Left lung (tissue), 10 donors: Measurements from ENCODE around the gene B9D1. TPM values are rescaled to one million over a fixed set of nuclear protein-coding genes. Genes with fewer than 3 reads are reported as not detected.

Source experiments
- ATAC-seq: fragments of 200-7000 bp; cut with Tn5 transposase; one replicate; pipeline ENCODE4 v1.9.1; 2020; ENCODE audit warnings: moderate library complexity
- DNase-seq, 4 donors: peaks; one replicate each; pipeline ENCODE4 v3.0.0-alpha.2; 2013 to 2020
- H3K27ac ChIP-seq, 2 donors: fragments of 200-600 bp; sonication (generic) in 1 of 2; one replicate each; pipeline versions ENCODE4 v1.5.0 to v1.8.0; 2020 to 2021
- H3K27me3 ChIP-seq, 2 donors: fragments of 200-600 bp; sonication (generic) in 1 of 2; one replicate each; pipeline versions ENCODE4 v1.5.0 to v1.8.0; 2020 to 2021
- H3K36me3 ChIP-seq, 2 donors: fragments of 200-600 bp; sonication (generic) in 1 of 2; one replicate each; pipeline versions ENCODE4 v1.5.0 to v1.8.0; 2020 to 2021
- H3K4me1 ChIP-seq, 2 donors: fragments of 200-600 bp; one replicate each; pipeline ENCODE4 v1.8.0; 2021
- H3K4me3 ChIP-seq, 2 donors: fragments of 200-600 bp; sonication (generic) in 1 of 2; one replicate each; pipeline versions ENCODE4 v1.5.0 to v1.8.0; 2020 to 2021; ENCODE audit warnings: mild to moderate bottlenecking in 1 of 2
- H3K9me3 ChIP-seq, 2 donors: fragments of 200-600 bp; sonication (generic) in 1 of 2; one replicate each; pipeline versions ENCODE4 v1.5.0 to v1.8.0; 2020 to 2021
- intact Hi-C, 2 donors: fragments of 100-400 bp; cut with DNase I; formaldehyde crosslinking; loops; one replicate each; pipeline versions ENCODE4 v1.11.2 to v1.14.2; 2022
- polyA plus RNA-seq, 6 donors: library from polyadenylated mRNA; unstranded; fragments of 120-200 nt; gene quantifications; one replicate each; pipeline ENCODE4 v1.2.1, GENCODE V29; 2013; ENCODE audit not compliant: insufficient read length in 6 of 6
- total RNA-seq, 2 donors: library from RNA; stranded (reverse); fragmentation: NEBNext Ultra II Directional; extraction: Animal tissue kit (Norgen Biotek cat#: 25700); gene quantifications; one replicate each; pipeline ENCODE4 v1.2.1, GENCODE V29; 2021
- TF ChIP-seq, protein P1 (sequence below), 2 donors: fragments of 200-600 bp; sonication (generic) in 1 of 2; IDR thresholded peaks; one replicate each; pipeline versions ENCODE4 v1.5.0 to v1.8.0; 2021; ENCODE audit warnings: antibody characterized with exemption in 2 of 2
- donor health status: DM: no; HTN: yes; CAD: no.
- donor health status: DM: no; HTN: no; CAD: no.

Gene B9D1
- total and polyA plus RNA-seq, 8 donors, result 11.4 to 24.1 (median 21.1) TPM

DNA sequence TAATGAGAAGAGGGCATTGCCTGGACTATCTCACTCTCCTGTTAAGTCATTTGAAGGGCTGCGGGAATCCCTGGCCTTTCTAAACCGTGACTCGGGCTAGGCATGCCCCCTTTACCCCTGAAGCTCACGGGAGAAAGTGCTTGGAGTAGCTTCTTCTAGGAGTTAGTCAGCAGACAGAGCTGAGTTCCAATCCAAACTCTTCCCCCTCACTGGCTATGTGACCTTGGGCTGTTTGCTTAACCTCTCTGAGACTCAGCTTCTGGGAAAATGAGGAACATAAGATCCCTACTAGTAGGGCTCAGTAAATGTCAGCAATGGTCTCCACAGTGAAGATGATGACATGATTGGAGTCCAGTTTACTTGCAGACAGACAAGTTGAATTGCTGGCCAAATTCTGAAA lies 5.7 kb upstream of the B9D1 start:
- Histone ChIP-seq H3K4me1 (peaks cover 0 to 37% of the 10 kb centered on the region in 2 donors), H3K27me3 (peaks cover 0 to 14% of the 10 kb centered on the region in 2 donors), H3K4me3 (no peak overlapping the region), H3K9me3 (no peaks in the 10 kb centered on the region), H3K27ac (no peak overlapping the region), H3K36me3 (no peaks in the 10 kb centered on the region)
- TF ChIP-seq, protein P1, sequence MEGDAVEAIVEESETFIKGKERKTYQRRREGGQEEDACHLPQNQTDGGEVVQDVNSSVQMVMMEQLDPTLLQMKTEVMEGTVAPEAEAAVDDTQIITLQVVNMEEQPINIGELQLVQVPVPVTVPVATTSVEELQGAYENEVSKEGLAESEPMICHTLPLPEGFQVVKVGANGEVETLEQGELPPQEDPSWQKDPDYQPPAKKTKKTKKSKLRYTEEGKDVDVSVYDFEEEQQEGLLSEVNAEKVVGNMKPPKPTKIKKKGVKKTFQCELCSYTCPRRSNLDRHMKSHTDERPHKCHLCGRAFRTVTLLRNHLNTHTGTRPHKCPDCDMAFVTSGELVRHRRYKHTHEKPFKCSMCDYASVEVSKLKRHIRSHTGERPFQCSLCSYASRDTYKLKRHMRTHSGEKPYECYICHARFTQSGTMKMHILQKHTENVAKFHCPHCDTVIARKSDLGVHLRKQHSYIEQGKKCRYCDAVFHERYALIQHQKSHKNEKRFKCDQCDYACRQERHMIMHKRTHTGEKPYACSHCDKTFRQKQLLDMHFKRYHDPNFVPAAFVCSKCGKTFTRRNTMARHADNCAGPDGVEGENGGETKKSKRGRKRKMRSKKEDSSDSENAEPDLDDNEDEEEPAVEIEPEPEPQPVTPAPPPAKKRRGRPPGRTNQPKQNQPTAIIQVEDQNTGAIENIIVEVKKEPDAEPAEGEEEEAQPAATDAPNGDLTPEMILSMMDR (IDR thresholded peaks at IDR 0.05), result no peak
- ATAC-seq (no peak), DNase-seq (peak in 1 of 4 donors; percentile 8)
- intact Hi-C loops, result loop anchor here in 1 of 2 donors (5.0 kb wide), 1 partner anchor 79 kb away; no protein-coding TSS in a partner anchor

DNA sequence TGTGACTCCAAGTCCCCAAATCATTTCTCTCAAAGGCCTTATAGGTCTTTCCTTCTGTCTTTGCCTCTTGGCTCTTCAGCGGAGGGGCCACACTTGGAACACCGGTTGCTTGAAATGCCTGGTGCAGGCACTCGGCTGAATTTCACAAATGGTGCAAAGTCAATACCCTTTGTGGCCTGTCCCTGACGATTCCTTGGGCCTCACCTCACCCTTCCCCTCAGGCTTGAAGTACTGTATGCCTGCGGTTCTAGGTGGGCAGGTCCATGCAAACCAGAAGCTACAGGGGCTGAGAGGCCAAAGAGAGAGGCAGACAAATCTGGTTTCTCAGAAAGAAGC lies 4.1 kb upstream of the B9D1 start:
- no peak overlapping the region for H3K27ac ChIP-seq
- H3K4me3 ChIP-seq, result no peak overlapping the region
- peaks cover 0 to 39% of the 10 kb centered on the region in 2 donors for H3K4me1 ChIP-seq
- intact Hi-C loops, result loop anchor here in 1 of 2 donors (5.0 kb wide), 1 partner anchor 81 kb away; no protein-coding TSS in a partner anchor
- peak in 1 of 4 donors; percentile 17 for DNase-seq
- no peak for ATAC-seq
- H3K9me3 ChIP-seq, result no peaks in the 10 kb centered on the region
- H3K36me3 ChIP-seq, result no peaks in the 10 kb centered on the region
- TF ChIP-seq, protein P1 (IDR thresholded peaks at IDR 0.05), result no peak
- H3K27me3 ChIP-seq, result peaks cover 0 to 18% of the 10 kb centered on the region in 2 donors

DNA sequence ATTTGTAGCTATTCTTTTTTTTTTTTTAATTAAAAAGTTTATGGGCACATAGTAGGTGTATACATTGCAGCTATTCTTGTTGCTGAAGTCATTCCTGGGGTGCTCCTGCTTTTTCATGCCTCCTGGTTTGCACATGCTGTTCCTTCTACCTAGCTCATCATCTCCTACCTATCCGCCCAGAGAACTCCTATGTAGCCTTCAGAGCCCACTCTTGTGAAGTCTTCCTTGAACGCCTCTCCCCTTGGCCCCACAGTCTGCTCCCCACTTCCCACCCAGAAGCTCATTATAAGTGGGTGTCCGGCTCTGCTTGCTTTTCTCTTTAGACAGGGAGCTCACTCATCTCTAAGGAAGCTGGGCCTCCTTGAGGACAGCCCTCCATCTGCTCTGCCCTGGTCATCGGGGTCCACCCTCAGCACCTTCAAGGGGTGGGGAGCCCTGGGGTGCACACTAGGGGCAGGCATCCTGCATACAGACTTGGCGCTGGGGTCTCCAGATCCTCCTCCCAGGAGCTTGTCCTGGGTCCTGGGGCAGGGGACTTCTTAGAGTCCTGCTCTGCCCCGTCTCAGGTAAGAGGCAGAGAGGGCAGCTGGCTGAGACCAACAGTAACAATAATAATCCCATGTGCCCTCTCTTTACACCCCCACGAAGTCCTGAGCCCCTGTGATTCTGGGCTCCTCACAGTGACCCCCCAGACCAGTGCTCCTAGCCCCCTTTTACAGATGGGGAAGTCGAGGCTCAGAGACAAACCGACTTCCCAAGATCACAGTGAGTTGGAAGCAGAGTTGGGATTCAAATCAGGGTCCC lies 3.5 kb upstream of the B9D1 start:
- DNase-seq (peak in 1 of 4 donors; percentile 21), ATAC-seq (no peak)
- H3K4me3 ChIP-seq, result no peak overlapping the region
- H3K27me3 ChIP-seq, result peaks cover 0 to 18% of the 10 kb centered on the region in 2 donors
- no peaks in the 10 kb centered on the region for H3K36me3 ChIP-seq
- intact Hi-C loops, result loop anchor here in 1 of 2 donors (5.0 kb wide), 1 partner anchor 81 kb away; no protein-coding TSS in a partner anchor
- TF ChIP-seq, protein P1 (IDR thresholded peaks at IDR 0.05), result no peak
- no peak overlapping the region for H3K27ac ChIP-seq
- H3K9me3 ChIP-seq, result no peaks in the 10 kb centered on the region
- peaks cover 0 to 36% of the 10 kb centered on the region in 2 donors for H3K4me1 ChIP-seq

DNA sequence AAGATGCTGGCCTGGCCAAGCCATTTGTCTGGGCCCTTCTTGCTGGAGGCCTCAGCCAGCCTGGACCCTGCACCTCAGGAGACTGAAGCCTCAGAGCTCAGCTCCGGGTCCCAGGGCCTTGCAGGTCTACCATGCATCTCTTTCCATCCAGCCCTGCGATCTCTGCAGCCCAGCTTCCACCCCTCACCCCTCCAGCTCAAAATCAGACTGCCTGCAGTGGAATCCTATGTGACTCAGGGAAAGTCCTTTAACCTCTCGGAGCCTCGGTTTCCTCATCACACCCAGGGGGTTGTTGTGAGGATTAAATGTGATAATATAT lies 2.9 kb upstream of the B9D1 start:
- peaks cover 0 to 30% of the 10 kb centered on the region in 2 donors for H3K4me1 ChIP-seq
- no peak overlapping the region for H3K4me3 ChIP-seq
- intact Hi-C loops, result loop anchor here in 1 of 2 donors (5.0 kb wide), 1 partner anchor 82 kb away; no protein-coding TSS in a partner anchor
- ATAC-seq (no peak), DNase-seq (no peak)
- H3K36me3 ChIP-seq, result no peaks in the 10 kb centered on the region
- TF ChIP-seq, protein P1 (IDR thresholded peaks at IDR 0.05), result no peak
- H3K9me3 ChIP-seq, result no peaks in the 10 kb centered on the region
- no peak overlapping the region for H3K27ac ChIP-seq
- peaks cover 0 to 18% of the 10 kb centered on the region in 2 donors for H3K27me3 ChIP-seq

DNA sequence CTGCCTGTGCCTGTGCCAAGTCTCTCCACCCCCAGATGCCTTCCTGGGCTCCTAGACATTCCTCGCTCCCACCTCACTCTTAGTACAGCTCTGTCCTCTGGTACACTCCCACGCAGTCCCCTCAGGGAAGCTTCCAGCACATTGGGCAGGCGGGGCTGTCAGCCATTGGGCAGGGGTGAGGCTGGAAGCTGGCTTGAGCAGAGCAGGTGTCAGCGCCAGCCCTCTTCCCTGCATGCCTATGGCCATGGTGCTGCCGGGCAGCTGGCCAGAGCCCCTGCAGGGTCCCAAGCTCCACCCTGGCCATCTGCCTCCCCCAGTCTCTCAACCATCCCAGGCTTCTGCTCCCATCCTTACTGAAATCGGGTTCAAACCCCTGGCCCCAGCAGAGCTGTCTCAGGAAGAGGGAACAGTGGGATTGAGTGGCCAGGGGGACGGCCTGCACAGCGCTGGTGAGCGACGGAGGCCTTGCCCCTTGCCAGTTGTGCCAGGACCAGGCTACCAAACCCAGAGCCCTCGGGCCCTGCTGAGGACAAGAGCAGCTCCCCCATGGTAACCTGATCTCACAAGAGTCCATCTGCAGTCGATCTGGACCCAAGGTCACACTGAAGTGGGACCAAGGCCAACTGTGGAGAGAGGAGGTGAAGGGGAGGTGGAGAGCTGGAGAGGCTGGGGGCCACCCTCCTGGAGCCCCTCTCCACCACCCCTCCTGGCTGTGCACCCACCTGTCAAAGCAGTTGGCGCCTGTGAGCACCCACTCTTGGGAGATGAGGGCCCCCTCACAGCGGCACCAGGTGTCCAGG lies 2.4 kb upstream of the B9D1 start:
- H3K9me3 ChIP-seq, result no peaks in the 10 kb centered on the region
- TF ChIP-seq, protein P1 (IDR thresholded peaks at IDR 0.05), result no peak
- ATAC-seq (no peak), DNase-seq (peak in 1 of 4 donors; percentile 33)
- intact Hi-C loops, result loop anchor here in 1 of 2 donors (5.0 kb wide), 1 partner anchor 82 kb away; no protein-coding TSS in a partner anchor
- H3K36me3 ChIP-seq, result no peaks in the 10 kb centered on the region
- H3K4me3 ChIP-seq, result no peak overlapping the region
- H3K27me3 ChIP-seq, result peaks cover 0 to 18% of the 10 kb centered on the region in 2 donors
- H3K4me1 ChIP-seq, result peaks cover 0 to 24% of the 10 kb centered on the region in 2 donors
- H3K27ac ChIP-seq, result no peak overlapping the region
